DMS153 (cell line): Measurements from ENCODE around the gene PCSK4.
"Not testable (repeated sequence)": the region's sequence is repeated elsewhere in the genome, so short reads cannot be mapped to it uniquely, and the experiment has no call there.

Experiments
- DNase-seq: peaks from one replicate; lab custom pipeline; 2025; lab: John Stamatoyannopoulos, UW

PCSK4 gene

GRCh38 chr19:1453525-1454364 lies 36.4 kb downstream of the PCSK4 start:
- DNase-seq, result no peak

DNA sequence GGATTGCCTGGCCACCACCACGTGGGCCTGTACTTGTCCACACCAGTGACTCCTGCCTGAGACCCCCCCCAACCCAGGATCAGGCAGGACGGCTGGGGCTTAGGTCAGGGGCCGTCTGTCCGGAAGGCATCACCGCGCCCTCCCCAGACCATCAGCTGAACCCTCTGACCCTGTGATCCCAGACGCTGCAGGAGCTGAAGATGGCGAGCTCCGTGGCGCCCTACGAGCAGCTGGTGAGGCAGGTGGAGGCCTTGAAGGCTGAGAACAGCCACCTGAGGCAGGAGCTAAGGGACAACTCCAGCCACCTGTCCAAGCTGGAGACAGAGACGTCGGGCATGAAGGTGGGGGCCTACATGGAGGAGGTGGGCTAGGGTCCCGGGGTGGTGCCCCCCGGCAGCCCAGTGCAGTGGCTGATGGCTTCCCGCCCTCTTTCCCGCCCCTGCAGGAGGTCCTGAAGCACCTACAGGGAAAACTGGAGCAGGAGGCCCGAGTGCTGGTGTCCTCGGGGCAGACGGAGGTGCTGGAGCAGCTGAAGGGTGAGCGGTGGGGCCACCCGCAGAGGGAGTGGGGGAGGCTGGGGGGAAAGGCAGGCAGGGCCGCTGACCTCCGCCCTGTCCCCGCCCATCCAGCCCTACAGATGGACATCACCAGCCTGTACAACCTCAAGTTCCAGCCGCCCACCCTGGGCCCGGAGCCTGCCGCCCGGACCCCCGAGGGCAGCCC lies 37.2 kb downstream of the PCSK4 start:
- no peak for DNase-seq

DNA sequence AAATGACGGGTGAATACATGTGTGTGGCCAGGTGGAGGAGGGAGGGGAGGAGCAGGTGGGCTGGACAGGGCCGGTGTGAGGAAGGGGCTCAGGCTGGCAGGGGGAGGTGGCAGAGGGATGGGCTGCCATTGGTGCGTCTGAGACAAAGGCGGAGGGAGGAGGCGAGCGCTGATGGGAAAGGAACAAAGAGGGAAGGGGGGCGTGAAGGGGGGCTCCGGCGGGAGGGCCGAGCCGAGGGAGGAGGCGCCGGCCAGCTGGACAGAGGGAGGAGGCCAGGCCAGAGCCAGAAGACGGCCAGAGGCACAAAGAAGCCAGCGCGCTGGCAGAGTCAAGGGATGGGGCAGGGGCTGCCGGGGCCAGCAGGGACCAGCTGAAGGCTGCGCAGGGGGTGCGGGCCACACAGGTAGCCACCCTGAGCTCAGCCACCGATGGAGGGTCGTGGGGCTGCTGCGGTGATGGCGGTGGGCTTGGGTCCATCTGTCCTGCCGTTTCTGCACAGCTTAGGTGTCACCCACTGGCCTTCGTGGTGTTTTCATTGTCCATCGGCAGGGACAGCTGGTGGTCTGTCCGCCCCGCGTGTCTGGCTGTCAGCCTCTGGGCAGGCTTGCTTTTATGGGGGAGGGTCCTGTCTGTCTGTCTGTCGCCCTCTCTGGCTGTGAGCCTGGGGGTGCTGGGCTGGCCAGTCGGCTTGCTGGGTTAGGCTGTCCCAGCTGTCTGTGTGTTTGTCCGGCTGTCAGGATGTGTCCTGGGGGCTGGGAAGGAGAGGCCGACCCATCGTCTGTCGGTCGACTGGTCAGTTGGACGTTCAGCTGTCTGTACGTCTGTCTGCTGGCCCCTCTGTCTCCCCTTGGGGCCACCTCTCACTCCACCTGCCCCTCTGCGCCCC lies 38.0 kb downstream of the PCSK4 start:
- DNase-seq, result no peak

DNA sequence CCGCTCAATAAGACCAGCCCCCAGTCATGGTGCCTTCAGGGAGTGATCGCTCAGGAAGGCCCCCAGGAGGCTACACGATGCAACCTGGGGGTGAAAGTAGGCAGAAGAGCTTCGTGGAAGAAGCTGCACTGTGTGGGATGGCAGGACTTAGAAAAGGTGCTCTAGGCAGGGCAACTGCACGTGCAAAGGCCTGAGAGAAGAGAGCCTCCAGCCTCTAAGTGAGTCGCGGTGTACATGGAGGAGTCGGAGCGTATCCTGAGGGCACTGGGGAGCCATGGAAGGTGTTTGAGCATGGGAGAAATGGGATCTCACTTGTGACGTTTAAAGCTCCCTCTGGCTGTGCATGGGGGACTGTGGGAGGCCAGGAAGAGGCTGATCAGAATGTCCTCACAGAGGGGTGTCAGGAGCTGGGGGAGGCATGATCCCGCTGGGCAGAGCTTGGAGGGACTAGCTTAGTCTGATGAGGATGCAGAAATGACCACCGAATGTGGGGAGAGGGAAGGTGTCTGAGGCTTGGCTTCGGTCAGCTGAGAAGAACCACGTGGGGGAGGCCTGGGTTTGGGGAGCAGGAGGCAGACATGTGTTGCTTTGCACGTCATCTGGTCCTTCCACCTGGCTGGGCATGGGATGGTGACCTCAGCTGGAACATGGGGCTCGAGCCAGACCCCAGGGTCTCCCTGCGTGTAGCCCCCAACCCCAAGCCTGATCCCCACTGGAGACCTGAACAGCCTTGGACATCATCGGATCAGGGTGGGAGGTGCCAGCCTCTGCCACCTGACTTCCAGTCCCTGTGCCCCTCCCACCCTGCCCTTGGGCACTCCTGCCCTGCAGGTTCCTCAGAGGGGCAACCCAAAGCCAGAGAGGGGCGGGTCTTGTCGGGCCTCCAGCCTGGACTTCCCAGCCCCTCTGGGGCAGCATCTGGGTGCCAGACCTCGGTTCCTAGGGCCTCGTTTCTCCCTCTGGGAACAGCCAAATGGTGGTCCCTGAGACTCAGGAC lies 39.1 kb downstream of the PCSK4 start:
- no peak for DNase-seq

GRCh38 chr19:1449467-1450442 lies 40.4 kb downstream of the PCSK4 start, which contains the start of gene APC2:
APC2 (plus strand) TSS chr19:1450121; CDS start chr19:1453002, 2,881 bp downstream.
- no peak for DNase-seq

DNA sequence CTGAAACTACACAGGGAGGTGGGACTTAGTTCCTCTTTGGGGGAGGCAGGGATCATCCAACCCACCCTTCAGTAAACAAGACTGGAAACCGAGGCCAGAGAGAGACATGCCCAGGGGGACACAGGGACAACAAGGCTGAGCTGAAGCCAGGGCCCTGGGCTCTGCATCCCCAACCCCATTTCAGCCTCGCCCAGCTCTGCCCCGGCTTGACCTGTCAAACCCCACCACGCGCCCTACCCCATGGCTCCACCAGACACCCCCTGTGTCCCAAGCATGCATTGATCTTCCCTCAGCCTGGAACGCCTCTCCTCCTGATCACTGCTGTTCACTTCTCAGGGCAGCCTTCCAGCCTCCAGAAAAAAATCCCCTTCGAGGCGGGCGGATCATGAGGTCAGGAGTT lies 42.2 kb downstream of the PCSK4 start:
- no peak for DNase-seq

GRCh38 chr19:1447504-1447903 lies 42.6 kb downstream of the PCSK4 start:
- no peak for DNase-seq

DNA sequence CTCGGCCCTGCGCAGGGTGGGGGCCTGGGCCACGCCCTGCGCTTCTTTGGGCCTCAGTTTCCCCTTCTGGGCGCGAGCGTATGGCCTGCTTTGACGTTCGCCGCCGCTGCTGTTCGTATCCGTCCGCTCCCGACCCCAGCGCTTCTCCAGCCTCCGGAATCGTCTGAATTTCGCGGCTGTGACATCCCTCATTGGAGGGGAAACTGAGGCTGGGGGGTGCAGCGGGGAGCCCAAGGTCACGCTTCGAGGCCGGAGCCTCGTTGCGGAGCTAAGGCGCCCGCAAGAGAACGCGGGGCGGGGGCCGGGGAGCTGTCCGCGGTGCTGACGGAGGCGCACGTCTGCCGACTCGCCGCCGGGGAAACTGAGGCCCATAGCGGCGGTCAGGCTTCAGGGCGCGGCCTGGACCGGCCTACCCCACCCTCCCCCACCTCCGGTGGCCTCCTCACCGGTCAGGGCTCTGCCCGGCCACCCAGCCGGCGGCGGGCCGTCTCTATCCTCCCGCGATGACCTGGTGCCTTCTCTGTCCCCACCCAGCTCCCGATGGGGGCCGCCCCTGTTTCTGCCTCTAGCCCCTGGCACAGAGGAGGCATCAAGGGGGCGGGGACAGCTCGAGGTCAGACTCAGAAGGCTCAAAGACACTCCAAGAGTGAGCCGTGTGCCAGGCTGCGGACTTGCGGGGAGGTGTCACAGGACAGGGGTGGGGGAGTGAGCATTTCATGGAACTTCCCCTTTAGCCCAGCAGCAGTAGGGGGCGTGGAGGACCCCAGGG lies 43.3 kb downstream of the PCSK4 start:
- DNase-seq, result no peak

GRCh38 chr19:1445932-1446712 lies 44.0 kb downstream of the PCSK4 start:
- no peak for DNase-seq

DNA sequence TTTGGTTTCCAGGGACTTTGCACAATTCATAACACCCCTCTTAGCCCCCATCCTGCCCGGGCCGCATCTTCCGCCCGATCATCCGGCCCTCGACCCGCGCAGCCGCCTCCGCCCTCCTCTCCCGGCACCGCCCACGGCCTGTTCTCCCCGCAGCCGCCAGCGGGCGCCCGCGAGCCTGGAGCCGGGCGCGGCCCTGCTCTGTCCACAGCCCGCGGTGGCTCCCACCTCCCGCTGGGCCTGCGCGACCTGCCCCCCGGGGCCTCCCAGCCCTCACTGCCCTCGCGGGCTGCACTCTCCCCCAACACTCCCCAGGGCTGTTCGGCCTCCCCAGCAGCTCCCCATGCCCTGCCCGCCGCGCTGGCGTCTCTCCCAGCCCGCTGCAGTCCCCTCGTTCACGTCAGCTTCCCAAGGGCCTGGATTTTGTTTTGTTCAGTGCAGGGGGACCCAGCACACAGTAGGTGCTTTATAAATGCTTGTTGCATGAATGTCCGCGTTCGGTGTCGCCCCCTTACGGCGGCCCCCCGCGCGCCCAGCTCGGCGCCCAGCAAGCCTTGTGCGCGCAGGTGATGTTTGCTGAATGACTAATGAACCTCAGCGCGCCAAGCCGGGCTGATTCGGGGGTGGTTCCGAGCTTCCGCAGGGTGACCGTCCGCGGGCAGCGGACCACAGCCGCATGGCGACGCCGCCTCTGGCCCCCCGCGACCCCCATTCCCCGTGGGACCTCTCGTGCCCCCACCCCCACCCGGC lies 44.8 kb downstream of the PCSK4 start:
- no peak for DNase-seq

DNA sequence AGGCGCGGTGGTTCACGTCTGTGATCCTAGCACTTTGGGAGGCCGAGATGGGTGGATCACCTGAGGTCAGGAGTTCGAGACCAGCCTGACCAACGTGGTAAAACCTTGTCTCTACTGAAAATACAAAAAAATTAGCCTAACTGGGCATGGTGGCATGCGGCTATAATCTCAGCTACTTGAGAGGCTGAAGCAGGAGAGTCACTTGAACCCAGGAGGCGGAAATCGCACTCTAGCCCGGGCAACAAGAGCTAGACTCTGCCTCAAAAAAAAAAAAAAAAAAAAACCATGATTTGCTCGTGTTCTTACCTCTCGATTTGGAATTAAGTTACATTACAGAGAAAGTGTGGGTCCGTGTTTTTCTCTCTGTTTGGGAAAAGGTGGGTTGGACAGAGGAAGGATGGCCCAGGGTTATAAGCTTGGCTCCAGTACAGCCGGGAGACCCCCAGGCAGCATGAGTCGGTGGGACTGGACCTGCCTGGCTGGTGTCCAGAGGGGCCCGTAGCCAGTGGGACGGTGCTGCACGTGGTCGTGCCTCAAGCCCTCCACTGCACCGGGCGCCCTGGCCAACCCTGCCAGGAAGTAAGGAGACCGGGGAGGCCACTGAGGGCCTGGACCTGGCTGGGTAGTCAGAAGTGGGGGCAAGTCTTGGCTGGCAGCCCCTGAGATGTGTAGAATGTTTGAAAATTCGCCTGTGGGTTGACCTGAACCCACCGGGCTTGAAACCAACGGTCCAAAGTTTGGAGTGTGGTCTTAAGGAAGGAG lies 48.3 kb downstream of the PCSK4 start:
- DNase-seq, result no peak

DNA sequence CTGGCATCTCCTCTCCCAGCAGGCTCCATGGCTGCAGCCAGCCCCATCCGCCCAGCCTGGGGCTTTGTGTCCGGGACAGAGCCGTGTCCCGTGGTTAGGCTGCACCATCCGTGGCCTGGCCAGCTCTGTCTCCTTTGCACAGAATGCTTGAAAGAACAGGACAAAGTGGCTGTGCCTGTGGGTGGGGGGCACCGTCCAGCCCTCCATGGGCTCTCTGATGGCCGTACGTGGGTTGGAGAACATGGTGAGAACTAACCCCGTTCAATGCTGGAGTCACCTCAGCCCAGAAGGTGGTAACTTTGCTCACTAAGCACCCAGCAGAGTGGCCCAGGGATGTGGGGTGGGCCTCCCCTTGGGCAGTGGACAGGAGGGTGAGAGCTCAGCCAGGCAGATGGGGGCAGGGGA lies 49.1 kb downstream of the PCSK4 start:
- DNase-seq, result no peak

DNA sequence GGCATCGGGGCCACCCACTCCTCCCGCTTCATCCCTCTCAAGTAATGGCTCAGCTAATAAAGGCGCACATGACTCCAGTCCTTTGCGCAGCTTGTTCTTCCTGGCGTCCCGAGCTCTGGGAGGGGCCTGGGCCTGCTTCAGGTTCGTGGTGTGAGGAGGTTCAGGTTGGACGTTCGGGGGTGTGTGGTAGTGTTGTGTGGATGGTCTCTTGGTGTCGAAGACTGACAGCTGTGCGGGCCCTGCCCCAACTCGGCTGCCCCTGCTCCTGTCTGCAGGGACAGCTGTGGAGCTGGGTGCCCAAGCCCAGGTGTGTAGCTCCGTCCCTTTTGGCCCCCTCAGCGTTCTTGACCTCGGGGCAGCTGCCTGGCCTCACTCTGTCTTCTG lies 49.7 kb downstream of the PCSK4 start:
- no peak for DNase-seq

- DNase-seq, result not testable (repeated sequence)
Measured at GRCh38 chr19:1439525-1440417, 50.4 kb downstream of the PCSK4 start.

- DNase-seq, result no peak
Measured at GRCh38 chr19:1438933-1439354, 51.2 kb downstream of the PCSK4 start.
